ENCODE measurements around the gene PHETA1. TPM values are rescaled to one million over a fixed set of nuclear protein-coding genes. Genes with fewer than 3 reads are reported as not detected.
A peak's percentile ranks its signal among the peaks of the same experiment; 100 is the strongest.

Gene PHETA1
- total and polyA plus RNA-seq, 2 of the 13 experiments (the other 11 are each of a cell fraction or from before 2014, with no cell fraction given) = 11.3 to 20.8 TPM

GRCh38 chr12:111367661-111368221 lies 1.2 kb downstream of the PHETA1 start (continued):
- TF ChIP-seq SP1 (IDR thresholded peaks at IDR 0.05) (no peak), SP1 (CRISPR knock-in tag; IDR thresholded peaks at IDR 0.05) (peak; percentile 25; the same call in 1 of the 2 replicates), ATF7 (IDR thresholded peaks at IDR 0.05) (no peak), ATF7 (CRISPR knock-in tag; IDR thresholded peaks at IDR 0.05) (0 out of 2 replicates have a peak, but pooled peaks have one; percentile 17), ARID3A (IDR thresholded peaks at IDR 0.05; ENCODE audit: low read depth, low read length) (no peak), KMT2B (CRISPR knock-in tag; IDR thresholded peaks at IDR 0.05) (peak; percentile 46; the same call in 1 of the 2 replicates), THYN1 (CRISPR knock-in tag; IDR thresholded peaks at IDR 0.05; ENCODE audit: borderline replicate concordance, low read depth) (no peak), SKI (IDR thresholded peaks at IDR 0.05; ENCODE audit: partially characterized antibody) (peak; percentile 99), MATR3 (CRISPR knock-in tag; IDR thresholded peaks at IDR 0.05) (no peak), ELF3 (CRISPR knock-in tag; IDR thresholded peaks at IDR 0.05) (peak; percentile 96), DNMT3B (CRISPR knock-in tag; conservative IDR thresholded peaks at IDR 0.05) (no peak), MTA1 (CRISPR knock-in tag; IDR thresholded peaks at IDR 0.05; ENCODE audit: borderline replicate concordance) (peak; percentile 99), IKZF1 (IDR thresholded peaks at IDR 0.05) (no peak), TEF (CRISPR knock-in tag; IDR thresholded peaks at IDR 0.05) (no peak), ZSCAN30 (CRISPR knock-in tag; IDR thresholded peaks at IDR 0.05) (no peak), ZNF367 (CRISPR knock-in tag; IDR thresholded peaks at IDR 0.05; ENCODE audit: borderline replicate concordance) (no peak), FOXA3 (CRISPR knock-in tag; IDR thresholded peaks at IDR 0.05) (peak; percentile 90), NFIC (IDR thresholded peaks at IDR 0.05; ENCODE audit: low read length) (peak; percentile 47; the same call in 1 of the 2 replicates), ZNF318 (CRISPR knock-in tag; IDR thresholded peaks at IDR 0.05) (peak; percentile 93), ZNF776 (CRISPR knock-in tag; IDR thresholded peaks at IDR 0.05) (0 out of 2 replicates have a peak, but pooled peaks have one; percentile 46), TOE1 (CRISPR knock-in tag; IDR thresholded peaks at IDR 0.05) (no peak), POLR2A (IDR thresholded peaks at IDR 0.05; ENCODE audit: insufficient read depth in 1 of 2, low read depth in 2 of 2, low read length in 2 of 2) (peak; percentile 64 to 75), ZFP90 (CRISPR knock-in tag; IDR thresholded peaks at IDR 0.05; ENCODE audit: borderline replicate concordance) (no peak), KDM1A (CRISPR knock-in tag; IDR thresholded peaks at IDR 0.05) (peak; percentile 93)
